Lung (tissue), 12 donors: ENCODE results near the gene BCL6. TPM values are rescaled to one million over a fixed set of nuclear protein-coding genes. Genes with fewer than 3 reads are reported as not detected.

Source experiments
- ATAC-seq: fragments of 200-7000 bp; cut with Tn5 transposase; one replicate; pipeline ENCODE4 v1.9.1; 2020; ENCODE audit warnings: moderate number of reproducible peaks; ENCODE audit not compliant: insufficient read depth, low FRiP score
- DNase-seq, 3 donors: peaks; one replicate each; pipeline ENCODE4 v3.0.0-alpha.2; 2013 to 2017
- H3K27ac ChIP-seq, 2 donors: one replicate each; pipeline ENCODE4 v1.5.1; 2013; ENCODE audit warnings: mild to moderate bottlenecking in 2 of 2, moderate library complexity in 2 of 2, control low read depth in 1 of 2, inconsistent platforms in 1 of 2, low read depth in 1 of 2, low read length in 1 of 2
- H3K27me3 ChIP-seq, 3 donors: one replicate each; pipeline ENCODE4 v1.5.1; 2013; ENCODE audit warnings: low read length in 2 of 3; ENCODE audit not compliant: control insufficient read depth in 3 of 3, insufficient read depth in 3 of 3
- H3K36me3 ChIP-seq, 4 donors: one replicate each; pipeline ENCODE4 v1.5.1; 2013; ENCODE audit warnings: low read length in 4 of 4, mild to moderate bottlenecking in 1 of 4, moderate library complexity in 1 of 4; ENCODE audit not compliant: control insufficient read depth in 4 of 4, insufficient read depth in 4 of 4
- H3K4me1 ChIP-seq, 5 donors: one replicate each; pipeline ENCODE4 v1.5.1; 2013; ENCODE audit warnings: low read length in 5 of 5, mild to moderate bottlenecking in 2 of 5, moderate library complexity in 1 of 5; ENCODE audit not compliant: control insufficient read depth in 5 of 5, insufficient read depth in 5 of 5
- H3K4me3 ChIP-seq: one replicate; pipeline ENCODE4 v1.5.1; 2013; ENCODE audit warnings: mild to moderate bottlenecking, control low read depth, moderate library complexity
- H3K9ac ChIP-seq, 2 donors: one replicate each; pipeline ENCODE4 v1.5.1; 2013; ENCODE audit warnings: low read length in 2 of 2, control low read depth in 1 of 2; ENCODE audit not compliant: insufficient read depth in 1 of 2
- H3K9me3 ChIP-seq, 4 donors: one replicate each; pipeline ENCODE4 v1.5.1; 2013; ENCODE audit warnings: low read length in 3 of 4, mild to moderate bottlenecking in 1 of 4, moderate library complexity in 1 of 4; ENCODE audit not compliant: control insufficient read depth in 4 of 4, insufficient read depth in 3 of 4
- WGBS, 2 donors: extraction: QIAGEN DNeasy Blood & Tissue Kit; methylation state at CpG; one replicate each; pipeline ENCODE4 v1.1.7; 2013; 5-methylcytosine and 5-hydroxymethylcytosine counted together
- polyA plus RNA-seq, 2 donors: library from polyadenylated mRNA; stranded (reverse); fragments of 200-250 nt; gene quantifications; one replicate each; pipeline ENCODE4 v1.2.1, GENCODE V29; 2013
- total RNA-seq, 2 donors: library from RNA; depleted of rRNA in 1 of 2; stranded (reverse); fragments of >200 nt in 1 of 2; gene quantifications; one replicate each; pipeline ENCODE4 v1.2.1, GENCODE V29; 2014 to 2021
- TF ChIP-seq, protein P1 (sequence below): IDR thresholded peaks from 2 replicates; pipeline ENCODE4 v1.5.1; 2012; ENCODE audit warnings: mild to moderate bottlenecking; ENCODE audit errors: control extremely low read depth, extremely low read depth
- donor health status: control.
- donor health status: control.
- donor health status: Bipolar disorder and iron deficiency.
- donor health status: healthy.
- donor health status: DM: yes; HTN: yes; CAD: no.

BCL6 gene
- total and polyA plus RNA-seq, 4 donors, result 29.4 to 137 (median 76.5) TPM

DNA sequence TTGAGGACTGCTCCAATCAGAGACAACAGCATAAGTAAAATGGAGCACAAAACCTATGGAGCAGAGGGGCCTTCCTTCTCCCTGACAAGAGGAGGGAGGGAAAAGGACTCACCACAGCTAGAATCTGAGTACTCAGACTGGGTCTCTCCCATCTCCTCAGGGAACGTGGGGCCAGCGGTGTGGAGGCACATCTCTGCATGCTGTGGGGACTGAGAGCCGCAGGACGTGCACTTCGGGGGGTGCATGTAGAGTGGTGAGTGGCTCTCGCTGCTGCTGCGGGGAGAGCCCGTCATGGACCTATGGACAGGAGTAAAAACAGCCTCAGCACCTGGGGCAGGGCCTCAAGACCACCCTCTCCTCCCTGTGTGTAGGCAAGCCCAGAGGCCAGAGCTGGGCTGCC lies 17.0 kb downstream of the BCL6 start:
- H3K36me3 ChIP-seq, result peaks cover 3 to 69% (median 44%) of the 10 kb centered on the region in 4 donors
- peaks cover 0 to 12% (median 0%) of the 10 kb centered on the region in 5 donors for H3K4me1 ChIP-seq
- no peak overlapping the region for H3K4me3 ChIP-seq
- ATAC-seq (no peak), DNase-seq (no peak)
- H3K9me3 ChIP-seq, result no peaks in the 10 kb centered on the region
- 94 to 98% methylated on average over 8 of the region's 8 CpGs for WGBS, 2 donors
- H3K27ac ChIP-seq, result no peak overlapping the region
- TF ChIP-seq, protein P1, sequence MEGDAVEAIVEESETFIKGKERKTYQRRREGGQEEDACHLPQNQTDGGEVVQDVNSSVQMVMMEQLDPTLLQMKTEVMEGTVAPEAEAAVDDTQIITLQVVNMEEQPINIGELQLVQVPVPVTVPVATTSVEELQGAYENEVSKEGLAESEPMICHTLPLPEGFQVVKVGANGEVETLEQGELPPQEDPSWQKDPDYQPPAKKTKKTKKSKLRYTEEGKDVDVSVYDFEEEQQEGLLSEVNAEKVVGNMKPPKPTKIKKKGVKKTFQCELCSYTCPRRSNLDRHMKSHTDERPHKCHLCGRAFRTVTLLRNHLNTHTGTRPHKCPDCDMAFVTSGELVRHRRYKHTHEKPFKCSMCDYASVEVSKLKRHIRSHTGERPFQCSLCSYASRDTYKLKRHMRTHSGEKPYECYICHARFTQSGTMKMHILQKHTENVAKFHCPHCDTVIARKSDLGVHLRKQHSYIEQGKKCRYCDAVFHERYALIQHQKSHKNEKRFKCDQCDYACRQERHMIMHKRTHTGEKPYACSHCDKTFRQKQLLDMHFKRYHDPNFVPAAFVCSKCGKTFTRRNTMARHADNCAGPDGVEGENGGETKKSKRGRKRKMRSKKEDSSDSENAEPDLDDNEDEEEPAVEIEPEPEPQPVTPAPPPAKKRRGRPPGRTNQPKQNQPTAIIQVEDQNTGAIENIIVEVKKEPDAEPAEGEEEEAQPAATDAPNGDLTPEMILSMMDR, result no peak
- no peak overlapping the region for H3K9ac ChIP-seq
- H3K27me3 ChIP-seq, result no peaks in the 10 kb centered on the region

DNA sequence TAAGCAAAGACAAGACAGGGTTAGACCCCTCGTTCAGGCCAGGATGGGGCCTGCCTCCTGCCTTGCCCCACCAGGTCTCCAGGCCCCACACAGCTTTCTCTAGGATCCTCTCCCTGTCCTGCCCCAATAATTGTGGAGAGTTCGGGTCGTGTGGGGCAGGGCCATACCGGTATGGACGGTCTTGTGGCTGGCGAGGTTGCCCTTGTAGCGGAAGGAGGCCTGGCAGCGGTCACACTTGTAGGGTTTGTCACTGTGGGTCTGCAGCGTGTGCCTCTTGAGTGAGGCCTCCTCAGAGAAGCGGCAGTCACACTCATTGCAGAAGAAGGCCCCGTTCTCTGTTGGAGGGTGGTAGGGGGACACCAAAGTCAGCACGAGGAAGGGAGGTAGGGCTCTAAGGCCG lies 18.7 kb downstream of the BCL6 start:
- Histone ChIP-seq H3K4me3 (no peak overlapping the region), H3K36me3 (peaks cover 3 to 72% (median 49%) of the 10 kb centered on the region in 4 donors), H3K27ac (no peak overlapping the region), H3K27me3 (no peaks in the 10 kb centered on the region), H3K9ac (no peak overlapping the region), H3K4me1 (peaks cover 0 to 12% (median 0%) of the 10 kb centered on the region in 5 donors), H3K9me3 (no peaks in the 10 kb centered on the region)
- WGBS, 2 donors, result 94 to 97% methylated on average over 13 of the region's 13 CpGs
- ATAC-seq (no peak), DNase-seq (no peak)
- TF ChIP-seq, protein P1, result no peak

DNA sequence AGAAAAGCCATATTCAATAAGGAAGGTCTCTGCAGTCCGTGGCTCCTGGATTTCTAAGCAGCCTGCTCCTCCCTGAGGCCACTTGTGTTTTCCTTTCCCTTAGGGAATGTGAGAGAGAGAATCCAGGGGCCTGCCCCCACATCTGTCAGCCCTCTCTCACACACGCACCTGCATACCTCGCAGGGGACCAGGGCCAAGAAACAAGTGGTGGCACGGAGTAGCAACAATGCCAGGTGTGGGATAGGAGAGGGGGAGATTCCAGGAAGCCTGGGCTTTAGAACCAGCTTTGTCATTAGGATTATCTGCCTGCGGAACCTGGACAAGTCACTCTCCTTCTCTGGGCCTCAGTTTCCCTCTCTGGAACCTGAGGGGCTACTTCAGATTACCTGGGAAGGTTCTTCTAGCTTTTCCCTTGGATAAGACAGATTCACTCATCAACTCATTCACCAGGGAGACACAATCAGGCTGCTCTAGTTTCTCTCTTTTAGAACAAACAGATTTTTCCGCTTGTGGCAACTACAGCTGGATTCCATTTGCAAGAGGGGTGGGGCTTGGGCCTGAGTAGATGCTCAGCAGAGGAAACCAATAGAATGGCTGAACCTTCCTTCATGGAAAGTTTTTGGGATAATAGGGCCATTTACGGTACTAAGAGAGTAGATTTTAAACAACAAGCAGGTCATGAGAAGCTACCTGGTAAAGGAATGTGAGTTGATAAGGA lies 19.5 kb downstream of the BCL6 start:
- Histone ChIP-seq H3K4me1 (peaks cover 0 to 12% (median 0%) of the 10 kb centered on the region in 5 donors), H3K9me3 (no peaks in the 10 kb centered on the region), H3K4me3 (no peak overlapping the region), H3K36me3 (peaks cover 6 to 74% (median 47%) of the 10 kb centered on the region in 4 donors), H3K27ac (no peak overlapping the region), H3K9ac (no peak overlapping the region), H3K27me3 (no peaks in the 10 kb centered on the region)
- 85 to 91% methylated on average over 7 of the region's 7 CpGs for WGBS, 2 donors
- DNase-seq (no peak), ATAC-seq (no peak)
- TF ChIP-seq, protein P1, result no peak
